ENCODE results near the gene HACD2.
"Not testable (repeated sequence)": the region's sequence is repeated elsewhere in the genome, so short reads cannot be mapped to it uniquely, and the experiment has no call there.

Gene HACD2

GRCh38 chr3:123618076-123618708 lies 33.3 kb upstream of the HACD2 start:
- POLR2A ChIA-PET, result no interaction called here
- CTCF ChIA-PET, result interaction anchor here (1.0 to 7.6 kb wide), 5 partner anchors 24 to 105 kb away, joined by 3 to 57 read pairs (median 5); no protein-coding TSS in a partner anchor
- DNase-seq (ENCODE audit: low read depth, low spot score), result no peak
- peak overlapping the region; percentile 57 for H3K4me3 ChIP-seq (ENCODE audit: low read depth, low read length)
- no peak for TF ChIP-seq CTCF (IDR thresholded peaks at IDR 0.05; ENCODE audit: insufficient read depth, low read length, missing control alignments)

DNA sequence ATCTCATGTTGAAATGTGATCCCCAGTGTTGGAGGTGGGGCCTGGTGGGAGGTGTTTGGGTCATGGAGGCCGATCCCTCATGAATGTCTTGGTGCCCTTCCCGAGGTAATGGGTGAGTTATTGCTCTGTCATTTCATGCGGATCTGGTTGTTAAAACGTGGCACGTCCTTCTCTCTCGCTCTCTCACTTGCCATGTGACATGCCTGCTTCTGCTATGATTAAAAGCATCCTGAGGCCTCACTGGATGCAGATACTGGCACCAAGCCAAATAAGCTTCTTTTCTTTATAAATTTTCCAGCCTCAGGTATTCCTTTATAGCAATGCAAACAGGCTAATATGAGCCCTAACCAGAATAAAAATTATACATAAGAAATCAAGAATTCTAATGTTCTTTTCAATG lies 31.7 kb upstream of the HACD2 start:
- DNase-seq (ENCODE audit: low read depth, low spot score), result no peak
- TF ChIP-seq CTCF (IDR thresholded peaks at IDR 0.05; ENCODE audit: insufficient read depth, low read length, missing control alignments), result no peak
- H3K4me3 ChIP-seq (ENCODE audit: low read depth, low read length), result peak overlapping the region; percentile 7
- POLR2A ChIA-PET, result no interaction called here
- CTCF ChIA-PET, result interaction anchor here (1.0 to 1.6 kb wide), 2 partner anchors 102 to 107 kb away, joined by 3 to 4 read pairs; no protein-coding TSS in a partner anchor

DNA sequence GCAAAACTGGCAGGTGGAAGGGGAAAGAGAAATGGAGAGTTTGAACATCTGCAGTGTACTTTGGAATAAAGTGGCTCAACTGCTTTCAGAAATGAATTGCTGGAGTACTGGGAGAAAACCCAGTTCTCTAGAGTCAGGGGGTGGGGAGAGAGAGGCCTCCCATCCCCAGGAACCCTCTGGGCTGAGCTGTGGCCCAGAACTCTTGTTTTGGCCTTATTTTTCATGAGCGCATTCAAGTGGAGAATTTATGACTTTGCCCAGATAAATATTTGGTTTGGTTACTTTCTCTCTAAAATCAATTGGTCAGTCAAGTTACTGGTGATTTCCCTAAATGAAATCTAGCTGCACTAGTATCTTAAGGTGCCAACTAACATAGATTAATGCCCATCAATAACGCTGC lies 28.7 kb upstream of the HACD2 start:
- no peak for DNase-seq (ENCODE audit: low read depth, low spot score)
- ChIA-PET CTCF (interaction anchor here (1.4 to 3.7 kb wide), 2 partner anchors 12 to 29 kb away, joined by 3 to 13 read pairs; no protein-coding TSS in a partner anchor), POLR2A (no interaction called here)
- no peak overlapping the region for H3K4me3 ChIP-seq (ENCODE audit: low read depth, low read length)
- no peak for TF ChIP-seq CTCF (IDR thresholded peaks at IDR 0.05; ENCODE audit: insufficient read depth, low read length, missing control alignments)

DNA sequence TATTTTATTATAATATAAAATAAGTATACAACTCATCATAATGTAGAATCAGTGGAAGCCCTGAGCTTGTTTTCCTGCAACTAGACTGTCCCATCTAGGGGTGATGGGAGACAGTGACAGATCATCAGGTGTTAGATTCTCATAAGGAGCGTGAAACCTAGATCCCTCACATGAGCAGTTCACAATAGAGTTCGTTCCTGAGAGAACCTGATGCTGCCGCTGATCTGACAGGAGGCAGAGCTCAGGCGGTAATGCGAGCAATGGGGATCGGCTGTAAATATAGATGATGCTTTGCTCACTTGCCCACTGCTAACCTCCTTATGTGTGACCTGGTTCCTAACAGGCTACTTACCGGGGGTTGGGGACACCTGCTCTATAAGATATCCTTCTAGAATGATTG lies 26.8 kb upstream of the HACD2 start:
- H3K4me3 ChIP-seq (ENCODE audit: low read depth, low read length); DNase-seq (ENCODE audit: low read depth, low spot score); POLR2A ChIA-PET: not testable (repeated sequence)
- CTCF ChIA-PET, result interaction anchor here (1.2 to 3.7 kb wide), 3 partner anchors 31 to 112 kb away, joined by 5 to 13 read pairs (median 6); no protein-coding TSS in a partner anchor

DNA sequence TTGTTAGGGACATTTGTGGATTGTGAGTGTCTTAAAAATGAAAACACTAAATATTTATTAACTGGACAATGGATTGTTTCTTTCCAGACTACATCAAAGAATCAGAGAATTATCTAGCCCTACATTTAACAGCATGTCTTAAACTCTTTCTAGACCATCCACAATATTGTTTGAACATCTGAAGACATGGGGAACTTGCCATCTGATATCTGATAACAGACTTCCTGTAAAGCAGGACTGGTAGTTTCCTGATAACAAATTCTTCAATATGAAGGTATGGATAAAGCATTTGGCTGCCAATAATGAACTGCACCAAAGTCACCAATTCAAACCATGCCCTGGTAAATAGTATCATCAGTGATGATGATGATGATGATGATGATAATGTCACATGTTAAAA lies 26.2 kb upstream of the HACD2 start:
- ChIA-PET POLR2A (no interaction called here), CTCF (interaction anchor here (3.7 kb wide), 1 partner anchor 31 kb away, joined by 13 read pairs; no protein-coding TSS in a partner anchor)
- H3K4me3 ChIP-seq (ENCODE audit: low read depth, low read length), result no peak overlapping the region
- DNase-seq (ENCODE audit: low read depth, low spot score), result no peak
- TF ChIP-seq CTCF (IDR thresholded peaks at IDR 0.05; ENCODE audit: insufficient read depth, low read length, missing control alignments), result no peak

GRCh38 chr3:123610331-123610730 lies 25.5 kb upstream of the HACD2 start:
- no peak for DNase-seq (ENCODE audit: low read depth, low spot score)
- ChIA-PET CTCF (no interaction called here), POLR2A (no interaction called here)

More at GRCh38 chr3:123610331-123610730, 25.5 kb upstream of the HACD2 start:
- H3K4me3 ChIP-seq (ENCODE audit: low read depth, low read length), result no peak overlapping the region
- no peak for TF ChIP-seq CTCF (IDR thresholded peaks at IDR 0.05; ENCODE audit: insufficient read depth, low read length, missing control alignments)
